Measurements from ENCODE around the gene TPTE2. TPM values are rescaled to one million over a fixed set of nuclear protein-coding genes. Genes with fewer than 3 reads are reported as not detected.

The TPTE2 gene
- total and polyA plus RNA-seq, 2 of the 8 experiments (the other 6 are each of a cell fraction or from before 2014, with no cell fraction given) = not detected

GRCh38 chr13:19607523-19608078 lies 46.3 kb upstream of the TPTE2 start (continued):
- TF ChIP-seq EZH2 (IDR thresholded peaks at IDR 0.05; ENCODE audit: low read depth, low read length, severe bottlenecking) (no peak), SRF (IDR thresholded peaks at IDR 0.05; ENCODE audit: low read depth, low read length) (no peak), GABPA (IDR thresholded peaks at IDR 0.05; ENCODE audit: borderline replicate concordance, insufficient read depth, low read length) (no peak)

Measured in H1 (cell line).